ENCODE results near the gene GRIN1. TPM values are rescaled to one million over a fixed set of nuclear protein-coding genes. Genes with fewer than 3 reads are reported as not detected.

GRIN1 gene
- total RNA-seq, 1 donor from 2014 or later, result 0.18 TPM

- H3K36me3 Mint-ChIP-seq (ENCODE audit: low read depth, unreplicated experiment), result no peaks in the 10 kb centered on the region
- Histone ChIP-seq H4K20me1 (ENCODE audit: insufficient read depth, low read length) (no peaks in the 10 kb centered on the region), H3K27me3 (ENCODE audit: insufficient read depth, low read length) (no peaks in the 10 kb centered on the region), H2AFZ (ENCODE audit: low read depth, low read length) (no peak overlapping the region), H3K9me3 (ENCODE audit: insufficient read depth, low read depth, low read length) (no peaks in the 10 kb centered on the region), H3K36me3 (ENCODE audit: insufficient read depth, low read length) (no peaks in the 10 kb centered on the region), H3K4me1 (ENCODE audit: insufficient read depth, low read length) (no peaks in the 10 kb centered on the region), H3K79me2 (ENCODE audit: insufficient read depth, low read length) (no peaks in the 10 kb centered on the region), H3K4me2 (ENCODE audit: low read length) (no peak overlapping the region), H3K4me3 (ENCODE audit: insufficient read depth, low read depth, low read length) (no peak overlapping the region), H3K27ac (ENCODE audit: low read depth, low read length) (no peak overlapping the region), H3K9ac (ENCODE audit: low read length) (no peak overlapping the region)
- TF ChIP-seq CTCF (IDR thresholded peaks at IDR 0.05; ENCODE audit: insufficient read depth, low read depth, low read length) (no peak), EZH2 (IDR thresholded peaks at IDR 0.05; ENCODE audit: insufficient read depth, low read length) (no peak)
- FAIRE-seq (no peak), DNase-seq (ENCODE audit: low read depth) (no peak)
- H3K4me3 Mint-ChIP-seq (ENCODE audit: unreplicated experiment), result no peak overlapping the region
- no peaks in the 10 kb centered on the region for H3K4me1 Mint-ChIP-seq (ENCODE audit: low read depth, unreplicated experiment)
- no peaks in the 10 kb centered on the region for H3K9me3 Mint-ChIP-seq (ENCODE audit: unreplicated experiment)
- no peak overlapping the region for H3K27ac Mint-ChIP-seq (ENCODE audit: unreplicated experiment)
- H3K27me3 Mint-ChIP-seq (ENCODE audit: low read depth, unreplicated experiment), result no peaks in the 10 kb centered on the region
These were observed 28.6 kb upstream of the GRIN1 start for GRCh38 chr9:137110147-137110910.

GRCh38 chr9:137110911-137111787, 27.8 kb upstream of the GRIN1 start:
- H3K27ac Mint-ChIP-seq (ENCODE audit: unreplicated experiment), result no peak overlapping the region
- H3K27me3 Mint-ChIP-seq (ENCODE audit: low read depth, unreplicated experiment), result no peaks in the 10 kb centered on the region
- DNase-seq (ENCODE audit: low read depth) (no peak), FAIRE-seq (no peak)
- no peak overlapping the region for H3K4me3 ChIP-seq (ENCODE audit: insufficient read depth, low read depth, low read length)
- H3K9me3 ChIP-seq (ENCODE audit: insufficient read depth, low read depth, low read length), result no peaks in the 10 kb centered on the region
- H4K20me1 ChIP-seq (ENCODE audit: insufficient read depth, low read length), result no peaks in the 10 kb centered on the region
- H3K4me1 Mint-ChIP-seq (ENCODE audit: low read depth, unreplicated experiment), result no peaks in the 10 kb centered on the region
- H3K79me2 ChIP-seq (ENCODE audit: insufficient read depth, low read length), result no peaks in the 10 kb centered on the region
- H3K36me3 Mint-ChIP-seq (ENCODE audit: low read depth, unreplicated experiment), result no peaks in the 10 kb centered on the region
- H3K9ac ChIP-seq (ENCODE audit: low read length), result no peak overlapping the region
- no peaks in the 10 kb centered on the region for H3K9me3 Mint-ChIP-seq (ENCODE audit: unreplicated experiment)
- H3K27ac ChIP-seq (ENCODE audit: low read depth, low read length), result no peak overlapping the region
- no peaks in the 10 kb centered on the region for H3K36me3 ChIP-seq (ENCODE audit: insufficient read depth, low read length)
- no peak overlapping the region for H3K4me3 Mint-ChIP-seq (ENCODE audit: unreplicated experiment)
- TF ChIP-seq CTCF (IDR thresholded peaks at IDR 0.05; ENCODE audit: insufficient read depth, low read depth, low read length) (no peak), EZH2 (IDR thresholded peaks at IDR 0.05; ENCODE audit: insufficient read depth, low read length) (no peak)
- H3K27me3 ChIP-seq (ENCODE audit: insufficient read depth, low read length), result no peaks in the 10 kb centered on the region
- H3K4me1 ChIP-seq (ENCODE audit: insufficient read depth, low read length), result no peaks in the 10 kb centered on the region
- H3K4me2 ChIP-seq (ENCODE audit: low read length), result no peak overlapping the region
- no peak overlapping the region for H2AFZ ChIP-seq (ENCODE audit: low read depth, low read length)

Data from astrocyte (in vitro differentiated cells and primary cell).